HG02623 (cell line): ENCODE data around the gene PHF21B.
"Not testable (repeated sequence)": the region's sequence is repeated elsewhere in the genome, so short reads cannot be mapped to it uniquely, and the experiment has no call there.

Experiments used
- ATAC-seq: cut with Tn5 transposase; IDR thresholded peaks from one replicate; pipeline ENCODE4 v1.9.1; 2021; ENCODE audit warnings: moderate library complexity; ENCODE audit not compliant: unreplicated experiment

Gene PHF21B

GRCh38 chr22:44963832-44964721 lies 45.7 kb downstream of the PHF21B start:
- ATAC-seq = no peak

GRCh38 chr22:44962741-44963454 lies 46.9 kb downstream of the PHF21B start:
- no peak for ATAC-seq

- not testable (repeated sequence) for ATAC-seq
Measured at GRCh38 chr22:44961682-44962081, 48.1 kb downstream of the PHF21B start.

GRCh38 chr22:44956840-44957767 lies 52.7 kb downstream of the PHF21B start:
- no peak for ATAC-seq

GRCh38 chr22:44955102-44955501 lies 54.7 kb downstream of the PHF21B start:
- ATAC-seq = no peak

GRCh38 chr22:44954149-44954548 lies 55.7 kb downstream of the PHF21B start:
- ATAC-seq = no peak

- no peak for ATAC-seq
Measured at GRCh38 chr22:44952863-44953746, 56.7 kb downstream of the PHF21B start.

- ATAC-seq = no peak
Measured at GRCh38 chr22:44951510-44951816, 58.3 kb downstream of the PHF21B start.

GRCh38 chr22:44950806-44951509 lies 58.8 kb downstream of the PHF21B start:
- no peak for ATAC-seq

GRCh38 chr22:44947846-44948245 lies 62.0 kb downstream of the PHF21B start:
- no peak for ATAC-seq

GRCh38 chr22:44947049-44947448 lies 62.8 kb downstream of the PHF21B start:
- no peak for ATAC-seq

- ATAC-seq = no peak
Measured at GRCh38 chr22:44944883-44945601, 64.8 kb downstream of the PHF21B start.

GRCh38 chr22:44943701-44944324 lies 66.0 kb downstream of the PHF21B start:
- ATAC-seq = no peak

GRCh38 chr22:44942979-44943700 lies 66.7 kb downstream of the PHF21B start:
- ATAC-seq = no peak

- no peak for ATAC-seq
Measured at GRCh38 chr22:44942056-44942455, 67.7 kb downstream of the PHF21B start.

GRCh38 chr22:44941207-44941606 lies 68.6 kb downstream of the PHF21B start:
- ATAC-seq = no peak

GRCh38 chr22:44940130-44940529 lies 69.7 kb downstream of the PHF21B start:
- ATAC-seq = no peak

- no peak for ATAC-seq
Measured at GRCh38 chr22:44939451-44939850, 70.4 kb downstream of the PHF21B start.
